Gastroesophageal sphincter (tissue), 3 donors: ENCODE results near the gene TAAR8.

ENCODE experiments used
- EP300 ChIP-seq: sonication (generic); formaldehyde crosslinking; IDR thresholded peaks from one replicate; pipeline ENCODE4 v1.6.1; 2017; ENCODE audit warnings: antibody characterized with exemption, mild to moderate bottlenecking
- POLR2A ChIP-seq, 2 donors: fragments of 450-650 bp; IDR thresholded peaks; one replicate each; pipeline ENCODE4 v1.6.1; 2017; ENCODE audit warnings: antibody characterized with exemption in 2 of 2, mild to moderate bottlenecking in 2 of 2, moderate library complexity in 1 of 2
- TF ChIP-seq, protein P1 (sequence below), 4 experiments: fragments of 200-600 bp in 2 of 4; fragments of 450-650 bp in 2 of 4; sonication (generic) in 1 of 4; IDR thresholded peaks; one replicate each; pipeline ENCODE4 v1.5.1; 2017 to 2019; ENCODE audit warnings: antibody characterized with exemption in 4 of 4, mild to moderate bottlenecking in 2 of 4, moderate library complexity in 2 of 4

DNA sequence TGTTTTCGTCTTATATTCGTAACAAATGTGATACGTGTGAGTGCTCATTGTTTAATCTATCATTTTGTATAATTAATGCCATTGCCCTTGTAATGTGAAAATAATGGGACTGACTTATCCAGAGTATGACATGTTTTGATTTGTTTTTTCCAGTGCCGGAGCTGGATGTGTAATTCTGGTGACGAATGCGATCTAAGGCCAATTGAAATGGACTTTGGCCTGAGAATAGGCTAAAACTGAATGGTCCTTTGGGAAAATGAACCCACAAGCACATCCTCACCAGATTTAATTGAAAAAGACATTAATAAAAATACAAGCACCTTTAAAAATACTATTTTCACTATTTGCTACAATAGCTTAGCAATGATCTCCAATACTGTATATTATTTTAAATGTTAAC lies 43.7 kb downstream of the TAAR8 start:
- TF ChIP-seq, protein P1, sequence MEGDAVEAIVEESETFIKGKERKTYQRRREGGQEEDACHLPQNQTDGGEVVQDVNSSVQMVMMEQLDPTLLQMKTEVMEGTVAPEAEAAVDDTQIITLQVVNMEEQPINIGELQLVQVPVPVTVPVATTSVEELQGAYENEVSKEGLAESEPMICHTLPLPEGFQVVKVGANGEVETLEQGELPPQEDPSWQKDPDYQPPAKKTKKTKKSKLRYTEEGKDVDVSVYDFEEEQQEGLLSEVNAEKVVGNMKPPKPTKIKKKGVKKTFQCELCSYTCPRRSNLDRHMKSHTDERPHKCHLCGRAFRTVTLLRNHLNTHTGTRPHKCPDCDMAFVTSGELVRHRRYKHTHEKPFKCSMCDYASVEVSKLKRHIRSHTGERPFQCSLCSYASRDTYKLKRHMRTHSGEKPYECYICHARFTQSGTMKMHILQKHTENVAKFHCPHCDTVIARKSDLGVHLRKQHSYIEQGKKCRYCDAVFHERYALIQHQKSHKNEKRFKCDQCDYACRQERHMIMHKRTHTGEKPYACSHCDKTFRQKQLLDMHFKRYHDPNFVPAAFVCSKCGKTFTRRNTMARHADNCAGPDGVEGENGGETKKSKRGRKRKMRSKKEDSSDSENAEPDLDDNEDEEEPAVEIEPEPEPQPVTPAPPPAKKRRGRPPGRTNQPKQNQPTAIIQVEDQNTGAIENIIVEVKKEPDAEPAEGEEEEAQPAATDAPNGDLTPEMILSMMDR (IDR thresholded peaks at IDR 0.05): no peak
- TF ChIP-seq POLR2A (IDR thresholded peaks at IDR 0.05) (no peak), EP300 (no peak)
